HL-60/S4 (cell line): ENCODE measurements around the gene CA4.

Source experiments
- in situ Hi-C: fragments of 300-500 bp; cut with MboI; formaldehyde crosslinking; loops from 2 replicates; pipeline ENCODE4 v1.14.3; 2022; ENCODE audit warnings: low sequenced_read_pairs

CA4 gene

DNA sequence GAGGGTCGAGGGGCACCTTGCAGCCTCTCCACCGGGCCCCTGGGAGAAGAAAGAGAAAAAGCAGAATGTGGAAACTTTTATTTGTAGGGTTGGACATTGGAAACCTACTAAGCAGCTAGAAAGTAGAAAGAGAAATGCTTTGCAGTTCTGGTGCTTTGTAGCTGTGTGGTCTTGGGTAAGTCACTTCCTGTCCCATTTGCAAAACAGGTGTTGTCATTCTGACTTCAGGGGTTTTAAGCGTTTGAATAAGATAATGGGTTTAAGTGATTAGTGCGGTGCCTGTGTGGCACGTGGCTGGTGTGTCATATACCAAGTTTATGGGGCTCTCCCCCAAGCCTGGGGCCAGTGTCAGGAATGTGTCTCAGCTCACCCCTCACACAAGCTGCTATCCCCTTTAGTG, 1.6 kb downstream of the CA4 start:
- in situ Hi-C loops: no loop called here

GRCh38 chr17:60153606-60154390, 4.0 kb downstream of the CA4 start:
- in situ Hi-C loops: no loop called here

DNA sequence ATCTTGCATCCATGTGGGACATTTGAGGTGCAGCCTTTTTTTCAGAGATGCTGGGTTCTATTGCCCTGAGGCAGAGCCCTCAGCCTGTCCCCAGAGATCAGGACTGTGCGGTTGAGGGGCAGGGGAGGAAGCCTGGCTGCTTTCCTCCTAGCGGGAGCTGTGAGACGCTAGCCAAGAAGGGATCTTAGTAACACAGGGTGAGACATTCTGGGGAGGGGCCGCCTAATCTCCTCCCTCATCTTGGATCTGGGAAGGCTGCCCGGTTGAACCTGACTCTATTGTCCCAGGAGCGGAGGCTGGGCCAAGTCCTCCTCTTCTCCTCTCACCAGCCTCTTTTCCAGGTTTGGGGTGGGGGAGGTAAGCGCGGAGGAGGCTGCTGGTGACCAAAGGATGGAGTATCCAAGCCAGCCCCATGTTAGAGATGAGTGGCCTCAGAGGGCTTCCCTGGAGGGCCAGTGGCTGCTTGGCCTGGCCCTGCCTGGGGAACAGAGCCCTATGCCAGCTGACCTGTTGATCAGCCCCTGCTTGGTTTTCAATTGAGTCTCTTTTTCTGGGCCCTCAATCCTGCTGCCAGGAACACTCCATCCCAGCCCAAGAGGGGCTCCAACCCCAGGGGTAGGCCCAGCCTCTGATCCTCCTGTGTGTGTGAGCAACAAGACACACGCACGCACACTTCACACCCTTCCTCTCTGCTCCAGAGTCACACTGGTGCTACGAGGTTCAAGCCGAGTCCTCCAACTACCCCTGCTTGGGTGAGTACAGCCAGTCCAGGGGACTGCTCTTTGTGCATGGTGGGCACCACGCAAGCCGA, 5.0 kb downstream of the CA4 start:
- in situ Hi-C loops: no loop called here

DNA sequence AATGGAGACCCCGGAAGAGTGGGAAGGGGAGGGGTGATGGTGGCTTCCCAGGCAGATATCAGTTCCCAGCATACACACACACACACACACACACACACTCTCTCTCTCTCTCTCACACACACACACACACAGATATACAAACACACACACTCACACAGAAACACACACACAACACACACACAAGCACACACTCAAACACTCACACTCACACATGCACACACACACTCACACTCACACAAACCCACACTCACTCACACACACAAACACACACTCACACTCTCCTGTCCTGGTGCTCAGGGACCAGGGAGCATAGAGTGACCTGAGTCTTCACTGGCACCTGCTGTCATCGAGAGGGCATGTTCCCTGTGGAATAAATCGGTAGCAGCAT, 5.6 kb downstream of the CA4 start:
- in situ Hi-C loops: no loop called here

DNA sequence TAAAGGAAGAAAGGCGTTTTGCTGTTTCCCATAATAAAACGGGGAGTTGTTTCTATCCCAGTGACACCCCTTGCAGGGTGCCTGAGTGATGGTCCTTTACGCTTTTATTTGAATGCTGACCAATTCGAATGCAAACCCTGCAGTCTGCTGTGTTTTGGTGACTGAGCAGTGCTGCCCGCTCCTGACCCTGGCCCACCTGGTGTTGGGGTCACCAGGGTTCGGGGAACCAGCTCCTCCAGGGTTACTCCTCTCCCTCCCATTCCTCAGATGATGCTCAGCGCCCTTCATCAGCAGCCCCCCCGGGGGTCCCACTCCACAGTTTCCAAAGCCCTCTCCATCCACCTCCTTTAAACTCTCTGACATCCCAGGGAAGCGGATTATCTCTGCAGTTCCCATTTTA, 6.0 kb downstream of the CA4 start:
- in situ Hi-C loops: no loop called here

DNA sequence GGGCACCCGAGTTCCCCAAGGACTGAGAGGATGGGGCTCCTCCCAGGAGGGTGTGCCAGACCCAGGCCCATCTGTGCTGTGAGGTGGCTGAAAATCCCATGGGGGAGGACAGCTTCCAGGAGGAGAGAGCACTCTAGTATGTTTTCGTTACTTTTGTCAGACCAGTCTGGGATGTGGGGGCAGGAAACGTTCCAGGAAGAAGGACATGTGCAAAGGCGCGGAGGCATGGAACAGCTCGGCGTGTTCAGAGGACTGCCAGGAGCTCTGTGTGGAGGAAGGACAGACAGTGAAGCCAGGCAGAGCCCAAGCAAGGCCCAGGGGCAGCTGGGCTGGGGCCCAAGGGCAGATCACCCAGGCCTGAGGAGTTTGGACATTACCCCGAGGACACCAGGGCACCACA, 7.0 kb downstream of the CA4 start:
- in situ Hi-C loops: no loop called here

- in situ Hi-C loops: no loop called here
These were observed 7.8 kb downstream of the CA4 start for GRCh38 chr17:60157487-60158040.

- in situ Hi-C loops: no loop called here
These were observed 9.1 kb downstream of the CA4 start for GRCh38 chr17:60158751-60159478.

DNA sequence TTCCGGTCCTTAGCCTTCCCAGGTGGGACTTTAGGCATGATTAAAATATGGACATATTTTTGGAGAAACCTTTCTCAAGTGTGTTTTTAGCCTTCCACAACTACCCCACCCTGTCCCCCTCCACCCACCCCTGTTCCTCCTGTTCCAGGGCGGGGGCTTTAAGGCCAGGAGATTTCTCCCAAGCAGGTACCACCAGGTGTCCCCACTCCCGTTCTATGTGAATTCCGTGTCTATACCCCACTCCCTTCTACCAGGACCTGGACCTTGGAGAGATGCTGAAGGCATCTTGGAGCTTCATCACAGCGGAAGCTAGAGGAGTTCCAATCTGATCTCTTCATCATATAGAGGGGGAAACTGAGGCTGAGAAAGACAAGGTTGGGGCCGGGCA, 9.7 kb downstream of the CA4 start:
- in situ Hi-C loops: no loop called here

DNA sequence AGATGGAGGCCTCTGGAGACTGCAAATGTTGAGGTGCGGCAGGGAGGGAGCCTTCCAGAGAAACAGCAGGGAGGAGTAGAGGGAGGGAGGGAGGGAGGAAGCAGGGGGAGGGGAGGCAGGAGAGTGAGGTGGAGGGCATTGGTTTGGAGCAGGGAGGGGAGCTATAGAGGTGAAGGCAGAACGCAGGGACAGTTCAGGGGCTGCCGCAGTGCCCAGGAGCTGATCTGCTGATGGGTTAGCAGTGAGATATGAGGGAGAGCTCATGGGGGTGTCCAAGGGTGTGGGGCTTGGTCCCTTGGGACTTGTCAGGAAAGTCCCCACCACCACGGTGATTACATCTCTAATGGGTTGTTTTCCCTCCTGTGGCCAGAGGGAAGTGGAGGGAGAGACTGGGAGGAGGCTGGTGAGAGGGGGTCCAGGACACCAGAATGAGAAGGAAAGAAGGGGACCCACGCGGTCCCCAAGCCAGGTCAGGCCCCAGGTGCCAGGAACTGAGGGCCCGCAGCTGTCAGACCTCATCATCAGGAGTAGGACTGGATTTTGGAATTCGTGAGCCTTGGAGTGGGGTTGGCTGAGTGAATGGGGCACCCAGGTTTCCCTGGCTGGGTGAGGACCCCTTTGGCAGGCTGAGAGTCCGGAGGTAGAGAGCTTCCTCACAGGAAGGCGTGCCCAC, 11.2 kb downstream of the CA4 start:
- in situ Hi-C loops: no loop called here

- in situ Hi-C loops: no loop called here
These were observed 12.0 kb downstream of the CA4 start for GRCh38 chr17:60161598-60162330.

DNA sequence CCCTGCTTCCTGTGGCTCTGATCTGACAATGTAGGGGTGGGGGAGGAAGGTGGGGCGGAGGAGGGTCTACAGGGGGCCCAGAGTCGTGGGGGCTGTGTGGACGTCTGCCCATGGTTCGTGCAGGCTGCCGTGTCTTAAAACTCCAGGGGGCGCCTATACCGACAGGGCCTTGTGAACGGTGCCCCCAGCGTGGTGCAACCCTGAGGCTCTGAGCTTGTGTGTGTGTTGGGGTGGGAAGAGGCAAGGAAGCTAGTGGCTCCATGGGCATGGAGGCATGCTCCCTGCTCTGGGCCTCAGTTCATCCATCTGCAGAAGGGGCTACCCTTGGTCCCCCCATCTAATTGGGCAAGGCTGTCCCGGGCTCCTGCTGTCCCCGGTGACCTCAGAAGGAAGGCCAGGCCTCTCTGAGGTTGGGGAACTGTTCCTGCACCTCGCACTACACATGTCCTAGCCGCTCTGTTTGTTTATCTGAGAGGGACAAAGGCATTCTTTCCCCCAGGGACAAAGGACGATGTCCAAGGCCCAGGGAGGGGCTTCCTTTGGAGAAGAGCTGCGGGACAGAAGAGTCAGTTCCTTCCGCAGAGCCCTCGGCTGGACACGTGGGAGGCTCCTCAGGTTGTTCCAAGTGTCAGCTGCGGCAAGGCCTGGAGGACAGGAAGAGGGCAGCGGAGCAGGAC, 13.5 kb downstream of the CA4 start:
- in situ Hi-C loops: no loop called here

DNA sequence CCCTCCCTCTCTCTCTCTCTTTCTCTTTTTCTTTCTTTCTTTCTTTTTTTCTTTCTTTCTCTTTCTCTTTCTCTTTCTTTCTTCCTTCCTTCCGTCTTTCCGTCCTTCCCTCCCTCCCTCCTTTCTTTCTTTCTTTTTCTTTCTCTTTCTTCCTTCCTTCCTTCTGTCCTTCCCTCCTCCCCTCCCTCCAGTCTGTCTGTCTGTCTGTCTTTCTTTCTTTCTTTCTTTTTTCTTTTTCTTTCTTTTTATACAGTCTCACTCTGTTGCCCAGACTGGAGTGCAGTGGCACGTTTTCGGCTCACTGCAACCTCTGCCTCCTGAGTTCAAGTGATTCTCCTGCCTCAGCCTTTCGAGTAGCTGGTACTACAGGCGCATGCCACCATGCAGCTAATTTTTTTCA, 14.4 kb downstream of the CA4 start:
- in situ Hi-C loops: no loop called here

- in situ Hi-C loops: no loop called here
These were observed 14.9 kb downstream of the CA4 start for GRCh38 chr17:60164697-60165096.

GRCh38 chr17:60165223-60165622, 15.4 kb downstream of the CA4 start:
- in situ Hi-C loops: no loop called here

- in situ Hi-C loops: no loop called here
These were observed 16.2 kb downstream of the CA4 start for GRCh38 chr17:60165971-60166370.

GRCh38 chr17:60167065-60167741, 17.4 kb downstream of the CA4 start:
- in situ Hi-C loops: no loop called here

- in situ Hi-C loops: no loop called here
These were observed 18.9 kb downstream of the CA4 start for GRCh38 chr17:60168654-60169053.
